Measurements from ENCODE around the gene TUFM. TPM values are rescaled to one million over a fixed set of nuclear protein-coding genes. Genes with fewer than 3 reads are reported as not detected.

TUFM gene
- total RNA-seq, 1 experiment from 2014 or later = 296 TPM

DNA sequence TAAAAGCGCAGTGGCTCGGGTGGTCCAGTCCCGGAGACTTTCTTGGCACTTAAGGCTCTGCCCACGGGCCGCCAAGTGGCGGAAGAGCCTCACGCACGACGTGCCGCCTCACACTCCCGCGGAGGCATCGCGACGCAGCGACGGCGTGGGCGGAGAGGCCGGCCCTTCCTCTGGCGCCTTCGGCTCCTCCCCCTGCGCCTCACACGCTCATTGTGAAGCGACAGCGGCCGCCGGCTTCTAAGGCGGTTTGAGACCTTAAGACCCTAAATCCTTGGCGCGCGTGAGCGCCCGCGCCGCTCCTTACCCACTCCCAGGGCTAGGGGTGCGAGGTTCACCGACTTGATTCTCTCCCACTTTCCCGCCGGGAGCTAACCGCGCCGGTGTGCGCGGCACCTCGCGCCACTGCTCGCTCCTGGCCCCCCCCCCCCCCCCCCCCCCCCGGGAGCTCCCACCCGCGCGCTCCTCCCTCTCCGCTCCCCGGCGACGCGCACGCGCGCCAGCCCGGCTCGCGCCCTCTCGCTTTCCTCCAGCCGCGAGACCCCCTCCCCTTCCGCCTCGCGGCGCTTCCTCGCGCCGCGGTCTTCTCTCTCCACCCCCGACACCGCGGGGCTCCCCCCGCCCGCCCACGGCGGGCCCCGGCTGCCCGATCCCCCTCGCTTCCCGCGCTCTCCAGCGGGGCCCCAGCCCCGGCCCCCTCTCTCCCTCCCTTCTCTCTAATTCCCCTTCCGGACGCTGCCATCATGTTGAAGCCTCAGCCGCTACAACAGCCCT lies 23.4 kb downstream of the TUFM start, which contains the start of gene ATXN2L (continued):
- TF ChIP-seq AR (CRISPR knock-in tag; IDR thresholded peaks at IDR 0.05) (no peak), KAT7 (CRISPR knock-in tag; IDR thresholded peaks at IDR 0.05; ENCODE audit: borderline replicate concordance) (peak; percentile 72; the same call in 1 of the 2 replicates), NFATC4 (CRISPR knock-in tag; IDR thresholded peaks at IDR 0.05) (no peak), ZNF671 (CRISPR knock-in tag; IDR thresholded peaks at IDR 0.05) (no peak), OVOL2 (CRISPR knock-in tag; IDR thresholded peaks at IDR 0.05; ENCODE audit: borderline replicate concordance) (no peak), CREM (CRISPR knock-in tag; IDR thresholded peaks at IDR 0.05) (peak; percentile 85), IRF2 (CRISPR knock-in tag; IDR thresholded peaks at IDR 0.05; ENCODE audit: borderline replicate concordance, low read depth) (no peak), ZNF232 (CRISPR knock-in tag; IDR thresholded peaks at IDR 0.05) (no peak), GRHL2 (CRISPR knock-in tag; IDR thresholded peaks at IDR 0.05; ENCODE audit: insufficient replicate concordance, severe bottlenecking) (no peak), NFYB (CRISPR knock-in tag; conservative IDR thresholded peaks at IDR 0.05; ENCODE audit: low read depth) (no peak), ZBTB21 (CRISPR knock-in tag; IDR thresholded peaks at IDR 0.05; ENCODE audit: borderline replicate concordance) (0 out of 2 replicates have a peak, but pooled peaks have one; percentile 51), JUN (CRISPR knock-in tag; IDR thresholded peaks at IDR 0.05) (0 out of 2 replicates have a peak, but pooled peaks have one; percentile 37), ESRRA (CRISPR knock-in tag; IDR thresholded peaks at IDR 0.05; ENCODE audit: borderline replicate concordance) (peak; percentile 20; the same call in 1 of the 2 replicates), ZNF425 (CRISPR knock-in tag; conservative IDR thresholded peaks at IDR 0.05) (no peak), EMX1 (CRISPR knock-in tag; IDR thresholded peaks at IDR 0.05) (0 out of 2 replicates have a peak, but pooled peaks have one; percentile 69), TEAD4 (CRISPR knock-in tag; IDR thresholded peaks at IDR 0.05) (no peak), SMAD3 (CRISPR knock-in tag; IDR thresholded peaks at IDR 0.05; ENCODE audit: borderline replicate concordance) (no peak), ERG (CRISPR knock-in tag; IDR thresholded peaks at IDR 0.05) (no peak), ELF4 (CRISPR knock-in tag; IDR thresholded peaks at IDR 0.05; ENCODE audit: low read depth) (no peak), MYBL2 (CRISPR knock-in tag; IDR thresholded peaks at IDR 0.05) (no peak; the same call in 1 of the 2 replicates)
- TF ChIP-seq, protein P1, sequence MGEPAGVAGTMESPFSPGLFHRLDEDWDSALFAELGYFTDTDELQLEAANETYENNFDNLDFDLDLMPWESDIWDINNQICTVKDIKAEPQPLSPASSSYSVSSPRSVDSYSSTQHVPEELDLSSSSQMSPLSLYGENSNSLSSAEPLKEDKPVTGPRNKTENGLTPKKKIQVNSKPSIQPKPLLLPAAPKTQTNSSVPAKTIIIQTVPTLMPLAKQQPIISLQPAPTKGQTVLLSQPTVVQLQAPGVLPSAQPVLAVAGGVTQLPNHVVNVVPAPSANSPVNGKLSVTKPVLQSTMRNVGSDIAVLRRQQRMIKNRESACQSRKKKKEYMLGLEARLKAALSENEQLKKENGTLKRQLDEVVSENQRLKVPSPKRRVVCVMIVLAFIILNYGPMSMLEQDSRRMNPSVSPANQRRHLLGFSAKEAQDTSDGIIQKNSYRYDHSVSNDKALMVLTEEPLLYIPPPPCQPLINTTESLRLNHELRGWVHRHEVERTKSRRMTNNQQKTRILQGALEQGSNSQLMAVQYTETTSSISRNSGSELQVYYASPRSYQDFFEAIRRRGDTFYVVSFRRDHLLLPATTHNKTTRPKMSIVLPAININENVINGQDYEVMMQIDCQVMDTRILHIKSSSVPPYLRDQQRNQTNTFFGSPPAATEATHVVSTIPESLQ (CRISPR knock-in tag; IDR thresholded peaks at IDR 0.05) = no peak
- TF ChIP-seq, protein P2, sequence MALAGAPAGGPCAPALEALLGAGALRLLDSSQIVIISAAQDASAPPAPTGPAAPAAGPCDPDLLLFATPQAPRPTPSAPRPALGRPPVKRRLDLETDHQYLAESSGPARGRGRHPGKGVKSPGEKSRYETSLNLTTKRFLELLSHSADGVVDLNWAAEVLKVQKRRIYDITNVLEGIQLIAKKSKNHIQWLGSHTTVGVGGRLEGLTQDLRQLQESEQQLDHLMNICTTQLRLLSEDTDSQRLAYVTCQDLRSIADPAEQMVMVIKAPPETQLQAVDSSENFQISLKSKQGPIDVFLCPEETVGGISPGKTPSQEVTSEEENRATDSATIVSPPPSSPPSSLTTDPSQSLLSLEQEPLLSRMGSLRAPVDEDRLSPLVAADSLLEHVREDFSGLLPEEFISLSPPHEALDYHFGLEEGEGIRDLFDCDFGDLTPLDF (CRISPR knock-in tag; IDR thresholded peaks at IDR 0.05) = 0 out of 2 replicates have a peak, but pooled peaks have one; percentile 25
- TF ChIP-seq, protein P3, sequence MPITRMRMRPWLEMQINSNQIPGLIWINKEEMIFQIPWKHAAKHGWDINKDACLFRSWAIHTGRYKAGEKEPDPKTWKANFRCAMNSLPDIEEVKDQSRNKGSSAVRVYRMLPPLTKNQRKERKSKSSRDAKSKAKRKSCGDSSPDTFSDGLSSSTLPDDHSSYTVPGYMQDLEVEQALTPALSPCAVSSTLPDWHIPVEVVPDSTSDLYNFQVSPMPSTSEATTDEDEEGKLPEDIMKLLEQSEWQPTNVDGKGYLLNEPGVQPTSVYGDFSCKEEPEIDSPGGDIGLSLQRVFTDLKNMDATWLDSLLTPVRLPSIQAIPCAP (CRISPR knock-in tag; IDR thresholded peaks at IDR 0.05) = peak; percentile 62; the same call in 1 of the 2 replicates
- TF ChIP-seq, protein P4, sequence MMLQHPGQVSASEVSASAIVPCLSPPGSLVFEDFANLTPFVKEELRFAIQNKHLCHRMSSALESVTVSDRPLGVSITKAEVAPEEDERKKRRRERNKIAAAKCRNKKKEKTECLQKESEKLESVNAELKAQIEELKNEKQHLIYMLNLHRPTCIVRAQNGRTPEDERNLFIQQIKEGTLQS (CRISPR knock-in tag; conservative IDR thresholded peaks at IDR 0.05) = no peak
- TF ChIP-seq, protein P5, sequence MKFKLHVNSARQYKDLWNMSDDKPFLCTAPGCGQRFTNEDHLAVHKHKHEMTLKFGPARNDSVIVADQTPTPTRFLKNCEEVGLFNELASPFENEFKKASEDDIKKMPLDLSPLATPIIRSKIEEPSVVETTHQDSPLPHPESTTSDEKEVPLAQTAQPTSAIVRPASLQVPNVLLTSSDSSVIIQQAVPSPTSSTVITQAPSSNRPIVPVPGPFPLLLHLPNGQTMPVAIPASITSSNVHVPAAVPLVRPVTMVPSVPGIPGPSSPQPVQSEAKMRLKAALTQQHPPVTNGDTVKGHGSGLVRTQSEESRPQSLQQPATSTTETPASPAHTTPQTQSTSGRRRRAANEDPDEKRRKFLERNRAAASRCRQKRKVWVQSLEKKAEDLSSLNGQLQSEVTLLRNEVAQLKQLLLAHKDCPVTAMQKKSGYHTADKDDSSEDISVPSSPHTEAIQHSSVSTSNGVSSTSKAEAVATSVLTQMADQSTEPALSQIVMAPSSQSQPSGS (CRISPR knock-in tag; IDR thresholded peaks at IDR 0.05; ENCODE audit: borderline replicate concordance, low read depth) = no peak

Data from WTC11 (cell line).